ENCODE data around the gene GABRG3.

GABRG3 gene

GRCh38 chr15:27278761-27279160 lies 307.8 kb downstream of the GABRG3 start:
- DNase-seq (ENCODE audit: low spot score in 2 of 2) (no peak), ATAC-seq (no peak)
- Mint-ChIP-seq H3K4me3 (no peak overlapping the region), H3K27ac (no peak overlapping the region), H3K9me3 (peaks cover 12% of the 10 kb centered on the region), H3K4me1 (no peaks in the 10 kb centered on the region), H3K36me3 (no peaks in the 10 kb centered on the region)

GRCh38 chr15:27292641-27293040 lies 321.7 kb downstream of the GABRG3 start:
- Mint-ChIP-seq H3K4me1 (no peaks in the 10 kb centered on the region), H3K27ac (no peak overlapping the region), H3K36me3 (no peaks in the 10 kb centered on the region), H3K4me3 (no peak overlapping the region), H3K9me3 (peaks cover 14% of the 10 kb centered on the region)
- no peak for DNase-seq (ENCODE audit: low spot score in 2 of 2)
- no peak for ATAC-seq

- H3K4me1 Mint-ChIP-seq: no peaks in the 10 kb centered on the region
- H3K4me3 Mint-ChIP-seq: no peak overlapping the region
- DNase-seq (ENCODE audit: low spot score in 2 of 2) (no peak), ATAC-seq (no peak)
- H3K27ac Mint-ChIP-seq: no peak overlapping the region
- H3K9me3 Mint-ChIP-seq: peaks cover 20% of the 10 kb centered on the region
- H3K36me3 Mint-ChIP-seq: no peaks in the 10 kb centered on the region
These were observed 322.6 kb downstream of the GABRG3 start for GRCh38 chr15:27293607-27294006.

GRCh38 chr15:27317736-27318135 lies 346.8 kb downstream of the GABRG3 start:
- no peak for DNase-seq (ENCODE audit: low spot score in 2 of 2)
- H3K27ac Mint-ChIP-seq: no peak overlapping the region
- no peaks in the 10 kb centered on the region for H3K4me1 Mint-ChIP-seq
- ATAC-seq: no peak
- no peaks in the 10 kb centered on the region for H3K36me3 Mint-ChIP-seq
- H3K4me3 Mint-ChIP-seq: no peak overlapping the region
- H3K9me3 Mint-ChIP-seq: peaks cover 16% of the 10 kb centered on the region

- Mint-ChIP-seq H3K27ac (no peak overlapping the region), H3K4me1 (no peaks in the 10 kb centered on the region), H3K4me3 (no peak overlapping the region), H3K9me3 (peaks cover 19% of the 10 kb centered on the region), H3K36me3 (no peaks in the 10 kb centered on the region)
- no peak for DNase-seq (ENCODE audit: low spot score in 2 of 2)
- ATAC-seq: no peak
These were observed 352.8 kb downstream of the GABRG3 start for GRCh38 chr15:27323801-27324200.

GRCh38 chr15:27324886-27325615 lies 354.1 kb downstream of the GABRG3 start:
- H3K4me3 Mint-ChIP-seq: no peak overlapping the region
- H3K9me3 Mint-ChIP-seq: peaks cover 16% of the 10 kb centered on the region
- no peaks in the 10 kb centered on the region for H3K4me1 Mint-ChIP-seq
- H3K36me3 Mint-ChIP-seq: no peaks in the 10 kb centered on the region
- ATAC-seq (no peak), DNase-seq (ENCODE audit: low spot score in 2 of 2) (no peak)
- no peak overlapping the region for H3K27ac Mint-ChIP-seq

GRCh38 chr15:27327467-27328025 lies 356.6 kb downstream of the GABRG3 start:
- DNase-seq (ENCODE audit: low spot score in 2 of 2) (no peak), ATAC-seq (no peak)
- Mint-ChIP-seq H3K4me3 (no peak overlapping the region), H3K4me1 (no peaks in the 10 kb centered on the region), H3K27ac (no peak overlapping the region), H3K36me3 (no peaks in the 10 kb centered on the region), H3K9me3 (peaks cover 14% of the 10 kb centered on the region)

- Mint-ChIP-seq H3K36me3 (no peaks in the 10 kb centered on the region), H3K4me3 (no peak overlapping the region)
- DNase-seq (ENCODE audit: low spot score in 2 of 2): no peak
These were observed 357.2 kb downstream of the GABRG3 start for GRCh38 chr15:27328186-27328585.

GRCh38 chr15:27328608-27329007 lies 357.6 kb downstream of the GABRG3 start:
- ATAC-seq (no peak), DNase-seq (ENCODE audit: low spot score in 2 of 2) (no peak)
- H3K27ac Mint-ChIP-seq: no peak overlapping the region
- no peaks in the 10 kb centered on the region for H3K36me3 Mint-ChIP-seq
- peaks cover 13% of the 10 kb centered on the region for H3K9me3 Mint-ChIP-seq
- no peak overlapping the region for H3K4me3 Mint-ChIP-seq
- H3K4me1 Mint-ChIP-seq: no peaks in the 10 kb centered on the region

More at GRCh38 chr15:27328186-27328585, 357.2 kb downstream of the GABRG3 start:
- peaks cover 14% of the 10 kb centered on the region for H3K9me3 Mint-ChIP-seq
- no peak overlapping the region for H3K27ac Mint-ChIP-seq
- no peaks in the 10 kb centered on the region for H3K4me1 Mint-ChIP-seq
- no peak for ATAC-seq

GRCh38 chr15:27330326-27330725 lies 359.3 kb downstream of the GABRG3 start:
- no peak for ATAC-seq
- Mint-ChIP-seq H3K27ac (no peak overlapping the region), H3K4me3 (no peak overlapping the region), H3K4me1 (no peaks in the 10 kb centered on the region), H3K36me3 (no peaks in the 10 kb centered on the region), H3K9me3 (peaks cover 9% of the 10 kb centered on the region)
- no peak for DNase-seq (ENCODE audit: low spot score in 2 of 2)

GRCh38 chr15:27336676-27337075 lies 365.7 kb downstream of the GABRG3 start:
- Mint-ChIP-seq H3K36me3 (no peaks in the 10 kb centered on the region), H3K4me3 (no peak overlapping the region), H3K9me3 (peaks cover 7% of the 10 kb centered on the region), H3K27ac (no peak overlapping the region), H3K4me1 (no peaks in the 10 kb centered on the region)
- DNase-seq (ENCODE audit: low spot score in 2 of 2) (no peak), ATAC-seq (no peak)

- DNase-seq (ENCODE audit: low spot score in 2 of 2): no peak
- H3K27ac Mint-ChIP-seq: no peak overlapping the region
- H3K9me3 Mint-ChIP-seq: peaks cover 7% of the 10 kb centered on the region
- no peaks in the 10 kb centered on the region for H3K4me1 Mint-ChIP-seq
- H3K36me3 Mint-ChIP-seq: no peaks in the 10 kb centered on the region
- ATAC-seq: no peak
- no peak overlapping the region for H3K4me3 Mint-ChIP-seq
These were observed 368.2 kb downstream of the GABRG3 start for GRCh38 chr15:27339138-27339537.

GRCh38 chr15:27341780-27342343 lies 370.9 kb downstream of the GABRG3 start:
- Mint-ChIP-seq H3K4me1 (no peaks in the 10 kb centered on the region), H3K27ac (no peak overlapping the region), H3K4me3 (no peak overlapping the region), H3K36me3 (no peaks in the 10 kb centered on the region), H3K9me3 (peaks cover 4% of the 10 kb centered on the region)
- DNase-seq (ENCODE audit: low spot score in 2 of 2): no peak
- no peak for ATAC-seq

GRCh38 chr15:27342991-27343390 lies 372.0 kb downstream of the GABRG3 start:
- no peak overlapping the region for H3K27ac Mint-ChIP-seq
- peaks cover 4% of the 10 kb centered on the region for H3K9me3 Mint-ChIP-seq
- no peaks in the 10 kb centered on the region for H3K4me1 Mint-ChIP-seq
- DNase-seq (ENCODE audit: low spot score in 2 of 2): no peak
- H3K36me3 Mint-ChIP-seq: no peaks in the 10 kb centered on the region
- no peak overlapping the region for H3K4me3 Mint-ChIP-seq
- ATAC-seq: no peak

GRCh38 chr15:27352136-27352535 lies 381.2 kb downstream of the GABRG3 start:
- DNase-seq (ENCODE audit: low spot score in 2 of 2) (no peak), ATAC-seq (no peak)
- Mint-ChIP-seq H3K9me3 (peaks cover 7% of the 10 kb centered on the region), H3K27ac (no peak overlapping the region), H3K4me3 (no peak overlapping the region), H3K36me3 (no peaks in the 10 kb centered on the region), H3K4me1 (no peaks in the 10 kb centered on the region)

GRCh38 chr15:27353856-27354255 lies 382.9 kb downstream of the GABRG3 start:
- Mint-ChIP-seq H3K4me3 (no peak overlapping the region), H3K27ac (no peak overlapping the region), H3K9me3 (peaks cover 4% of the 10 kb centered on the region), H3K36me3 (no peaks in the 10 kb centered on the region), H3K4me1 (no peaks in the 10 kb centered on the region)
- no peak for DNase-seq (ENCODE audit: low spot score in 2 of 2)
- ATAC-seq: no peak

Data from stimulated activated effector memory CD8-positive, alpha-beta T cell treated with anti-CD3 and anti-CD28 coated beads, Interleukin-12 subunit alpha, Interleukin-12 subunit beta, amount 100 ng/mL, for 72 hours (primary cell).